CD4-positive, CD25-positive, alpha-beta regulatory T cell (primary cell): ENCODE measurements around the gene GIPC1. TPM values are rescaled to one million over a fixed set of nuclear protein-coding genes. Genes with fewer than 3 reads are reported as not detected.

Experiments
- ATAC-seq, 2 donors: fragments of 150-1000 bp; cut with Tn5 transposase; one replicate each; pipeline ENCODE4 v1.10.0; 2021; ENCODE audit warnings: low read depth in 2 of 2, moderate number of reproducible peaks in 2 of 2, moderate library complexity in 1 of 2
- DNase-seq, 3 donors: peaks; one replicate each; pipeline versions ENCODE4 v3.0.0 to v3.0.0-alpha.2; 2012 to 2022; ENCODE audit warnings: mixed read lengths in 1 of 3
- H3K27ac ChIP-seq: one replicate; pipeline ENCODE4 v1.7.0; 2013; ENCODE audit warnings: mild to moderate bottlenecking, low read length; ENCODE audit not compliant: insufficient read depth, poor library complexity, severe bottlenecking
- H3K27me3 ChIP-seq: one replicate; pipeline ENCODE4 v1.7.0; 2013; ENCODE audit warnings: low read length; ENCODE audit not compliant: control insufficient read depth, insufficient read depth
- H3K36me3 ChIP-seq: one replicate; pipeline ENCODE4 v1.7.0; 2013; ENCODE audit warnings: mild to moderate bottlenecking, low read length, moderate library complexity; ENCODE audit not compliant: control insufficient read depth, insufficient read depth
- H3K4me1 ChIP-seq: 2 replicates; pipeline ENCODE4 v1.7.0; 2013; ENCODE audit warnings: mild to moderate bottlenecking, low read length; ENCODE audit not compliant: insufficient read depth, control insufficient read depth, poor library complexity, severe bottlenecking
- H3K4me3 ChIP-seq: one replicate; pipeline ENCODE4 v1.7.0; 2013; ENCODE audit warnings: low read depth, mild to moderate bottlenecking, low read length, moderate library complexity
- H3K9me3 ChIP-seq, 2 experiments: 1 replicate in 1 of 2; 2 replicates in 1 of 2; pipeline ENCODE4 v1.7.0; 2013; ENCODE audit warnings: low read length in 2 of 2, mild to moderate bottlenecking in 1 of 2, moderate library complexity in 1 of 2; ENCODE audit not compliant: control insufficient read depth in 2 of 2
- H3K27ac Mint-ChIP-seq, 3 donors: one replicate each; pipeline ENCODE4 v1.8.0; 2020 to 2022; ENCODE audit warnings: mild to moderate bottlenecking in 3 of 3, mixed read lengths in 3 of 3, moderate library complexity in 2 of 3
- H3K27me3 Mint-ChIP-seq: one replicate; pipeline ENCODE4 v1.8.0; 2022; ENCODE audit warnings: mild to moderate bottlenecking, mixed read lengths
- H3K36me3 Mint-ChIP-seq: one replicate; pipeline ENCODE4 v1.8.0; 2020; ENCODE audit warnings: mixed read lengths
- H3K4me1 Mint-ChIP-seq, 4 donors: one replicate each; pipeline ENCODE4 v1.8.0; 2020 to 2022; ENCODE audit warnings: mixed read lengths in 4 of 4, mild to moderate bottlenecking in 1 of 4
- H3K4me3 Mint-ChIP-seq, 4 donors: one replicate each; pipeline ENCODE4 v1.8.0; 2020 to 2022; ENCODE audit warnings: mild to moderate bottlenecking in 4 of 4, mixed read lengths in 4 of 4, moderate library complexity in 3 of 4
- H3K9me3 Mint-ChIP-seq, 7 donors: one replicate each; pipeline ENCODE4 v1.8.0; 2020 to 2022; ENCODE audit warnings: mixed read lengths in 7 of 7, mild to moderate bottlenecking in 3 of 7, moderate library complexity in 2 of 7
- polyA plus RNA-seq, 4 donors: library from polyadenylated mRNA; unstranded; fragments of 300-500 nt; fragmentation: Illumina TruSeq; gene quantifications; one replicate each; pipeline ENCODE4 v1.2.3, GENCODE V29; 2021
- total RNA-seq: library from RNA; stranded (reverse); gene quantifications from one replicate; pipeline ENCODE4 v1.2.3, GENCODE V29; 2022

The GIPC1 gene
- total and polyA plus RNA-seq, 5 donors from 2014 or later, result 37.5 to 62.0 (median 50.7) TPM

DNA sequence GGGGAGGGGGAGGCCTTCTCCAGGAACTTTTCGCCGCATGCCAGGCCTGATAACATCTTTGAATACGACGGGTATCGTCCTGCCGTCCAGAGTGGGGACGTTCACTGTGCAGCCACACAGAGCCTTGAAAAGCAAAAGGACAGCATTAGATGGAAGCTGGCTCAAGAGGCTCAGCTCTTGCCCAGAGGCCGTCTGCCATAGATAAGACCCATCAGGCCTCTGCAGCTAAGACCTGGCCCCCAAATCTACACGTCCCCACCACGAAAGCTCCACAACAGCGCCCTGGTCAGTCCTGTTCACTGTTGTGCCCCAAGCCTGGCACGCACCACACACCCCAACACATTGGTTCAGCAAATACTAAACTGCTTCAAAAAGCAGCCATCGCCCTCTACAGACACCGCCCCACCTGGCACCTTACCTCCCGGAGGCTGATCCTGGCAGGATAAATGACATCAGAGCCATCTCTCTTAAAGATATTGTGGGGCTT, 20.2 kb upstream of the GIPC1 start:
- H3K4me1 ChIP-seq, result peaks cover 56% of the 10 kb centered on the region
- no peaks in the 10 kb centered on the region for H3K27me3 ChIP-seq
- peaks cover 26% of the 10 kb centered on the region for H3K36me3 Mint-ChIP-seq
- peaks cover 4% of the 10 kb centered on the region for H3K27me3 Mint-ChIP-seq
- ATAC-seq, result no peak
- H3K27ac Mint-ChIP-seq, result peak overlapping the region; percentile 87 to 94 (median 88)
- peaks cover 0 to 2% (median 0%) of the 10 kb centered on the region in 7 donors for H3K9me3 Mint-ChIP-seq
- no peak overlapping the region for H3K27ac ChIP-seq
- peak overlapping the region; percentile 99 for H3K4me3 ChIP-seq
- H3K4me3 Mint-ChIP-seq, result peak overlapping the region; percentile 90 to 98 (median 94)
- H3K9me3 ChIP-seq, result no peaks in the 10 kb centered on the region
- peaks cover 34% of the 10 kb centered on the region for H3K36me3 ChIP-seq
- H3K4me1 Mint-ChIP-seq, result peaks cover 11 to 67% (median 44%) of the 10 kb centered on the region in 4 donors
- DNase-seq, result no peak

- H3K36me3 ChIP-seq, result peaks cover 34% of the 10 kb centered on the region
- peaks cover 0 to 2% (median 0%) of the 10 kb centered on the region in 7 donors for H3K9me3 Mint-ChIP-seq
- H3K36me3 Mint-ChIP-seq, result peaks cover 26% of the 10 kb centered on the region
- H3K27me3 Mint-ChIP-seq, result peaks cover 4% of the 10 kb centered on the region
- H3K27me3 ChIP-seq, result no peaks in the 10 kb centered on the region
- H3K4me1 ChIP-seq, result peaks cover 51% of the 10 kb centered on the region
- H3K4me3 Mint-ChIP-seq, result peak overlapping the region; percentile 90 to 98 (median 94)
- H3K27ac ChIP-seq, result peak overlapping the region; percentile 29
- no peaks in the 10 kb centered on the region for H3K9me3 ChIP-seq
- H3K4me1 Mint-ChIP-seq, result peaks cover 11 to 69% (median 45%) of the 10 kb centered on the region in 4 donors
- peak overlapping the region; percentile 99 for H3K4me3 ChIP-seq
- H3K27ac Mint-ChIP-seq, result peak overlapping the region; percentile 82 to 94 (median 87)
- DNase-seq (no peak), ATAC-seq (no peak)
Observed at GRCh38 chr19:14515501-14516047, 19.6 kb upstream of the GIPC1 start.

GRCh38 chr19:14514215-14514863, 18.4 kb upstream of the GIPC1 start:
- Histone ChIP-seq H3K4me3 (peak overlapping the region; percentile 99), H3K27ac (peak overlapping the region; percentile 30)

GRCh38 chr19:14512406-14512961, 16.6 kb upstream of the GIPC1 start:
- peaks cover 37% of the 10 kb centered on the region for H3K4me1 ChIP-seq
- H3K27ac ChIP-seq, result no peak overlapping the region
- H3K9me3 Mint-ChIP-seq, result peaks cover 0 to 2% (median 0%) of the 10 kb centered on the region in 7 donors
- H3K9me3 ChIP-seq, result no peaks in the 10 kb centered on the region
- H3K27ac Mint-ChIP-seq, result no peak overlapping the region
- no peak for DNase-seq
- ATAC-seq, result no peak
- H3K27me3 ChIP-seq, result no peaks in the 10 kb centered on the region
- H3K36me3 ChIP-seq, result peaks cover 34% of the 10 kb centered on the region
- peaks cover 15 to 70% (median 39%) of the 10 kb centered on the region in 4 donors for H3K4me1 Mint-ChIP-seq
- peaks cover 26% of the 10 kb centered on the region for H3K36me3 Mint-ChIP-seq
- peak overlapping the region in 2 of 4 donors; percentile 12 to 98 for H3K4me3 Mint-ChIP-seq
- H3K27me3 Mint-ChIP-seq, result no peaks in the 10 kb centered on the region
- no peak overlapping the region for H3K4me3 ChIP-seq

More at GRCh38 chr19:14514215-14514863, 18.4 kb upstream of the GIPC1 start:
- peak overlapping the region; percentile 90 to 98 (median 94) for H3K4me3 Mint-ChIP-seq
- H3K27me3 Mint-ChIP-seq, result no peaks in the 10 kb centered on the region
- H3K27ac Mint-ChIP-seq, result peak overlapping the region; percentile 71 to 82 (median 81)
- H3K9me3 Mint-ChIP-seq, result peaks cover 0 to 2% (median 0%) of the 10 kb centered on the region in 7 donors
- H3K27me3 ChIP-seq, result no peaks in the 10 kb centered on the region
- H3K9me3 ChIP-seq, result no peaks in the 10 kb centered on the region
- H3K4me1 Mint-ChIP-seq, result peaks cover 11 to 64% (median 35%) of the 10 kb centered on the region in 4 donors
- DNase-seq, result no peak
- no peak for ATAC-seq
- peaks cover 26% of the 10 kb centered on the region for H3K36me3 Mint-ChIP-seq
- peaks cover 34% of the 10 kb centered on the region for H3K36me3 ChIP-seq
- peaks cover 38% of the 10 kb centered on the region for H3K4me1 ChIP-seq

- DNase-seq, result no peak
- H3K27ac ChIP-seq, result no peak overlapping the region
- peaks cover 27% of the 10 kb centered on the region for H3K36me3 ChIP-seq
- no peak overlapping the region for H3K4me3 ChIP-seq
- H3K27me3 ChIP-seq, result no peaks in the 10 kb centered on the region
- peaks cover 40% of the 10 kb centered on the region for H3K4me1 ChIP-seq
- Mint-ChIP-seq H3K4me3 (peak overlapping the region in 2 of 4 donors; percentile 63 to 66), H3K27ac (no peak overlapping the region), H3K36me3 (peaks cover 18% of the 10 kb centered on the region), H3K27me3 (no peaks in the 10 kb centered on the region), H3K9me3 (no peaks in the 10 kb centered on the region), H3K4me1 (peaks cover 15 to 75% (median 41%) of the 10 kb centered on the region in 4 donors)
- ATAC-seq, result no peak
- no peaks in the 10 kb centered on the region for H3K9me3 ChIP-seq
Observed at GRCh38 chr19:14511229-14511593, 15.3 kb upstream of the GIPC1 start.

GRCh38 chr19:14510311-14511228, 14.6 kb upstream of the GIPC1 start:
- H3K27ac ChIP-seq, result no peak overlapping the region
- peak overlapping the region in 2 of 4 donors; percentile 63 to 66 for H3K4me3 Mint-ChIP-seq
- no peaks in the 10 kb centered on the region for H3K27me3 ChIP-seq
- H3K36me3 ChIP-seq, result peaks cover 20% of the 10 kb centered on the region
- H3K36me3 Mint-ChIP-seq, result peaks cover 12% of the 10 kb centered on the region
- no peak for ATAC-seq
- H3K4me1 Mint-ChIP-seq, result peaks cover 16 to 75% (median 39%) of the 10 kb centered on the region in 4 donors
- no peaks in the 10 kb centered on the region for H3K27me3 Mint-ChIP-seq
- no peak for DNase-seq
- peak overlapping the region in 1 of 3 donors; percentile 92 for H3K27ac Mint-ChIP-seq
- H3K4me3 ChIP-seq, result no peak overlapping the region
- H3K9me3 ChIP-seq, result no peaks in the 10 kb centered on the region
- no peaks in the 10 kb centered on the region for H3K9me3 Mint-ChIP-seq
- H3K4me1 ChIP-seq, result peaks cover 40% of the 10 kb centered on the region
